ENCODE data around the gene RASGRP2. TPM values are rescaled to one million over a fixed set of nuclear protein-coding genes. Genes with fewer than 3 reads are reported as not detected.

Gene RASGRP2
- 10 to 100 TPM in 2 of 3 donors, 1 to 10 TPM in 1; 9.8 to 96.4 (median 26.9) TPM for polyA plus RNA-seq

GRCh38 chr11:64743591-64744543, at the start of gene RASGRP2:
Gene RASGRP2 (minus strand): TSS chr11:64744142. CDS start chr11:64742866, 1,276 bp downstream.
- peak within 1 kb of the TSS; percentile 14 for H3K27ac ChIP-seq (ENCODE audit: low read depth, low read length)
- 1 to 2% (median 1%) methylated on average over 57 of the region's 57 CpGs for WGBS, 3 donors

- 88 to 96% (median 90%) methylated on average over 4 of the region's 4 CpGs for WGBS, 3 donors
- no peak overlapping the region for H3K27ac ChIP-seq (ENCODE audit: low read depth, low read length)
Measured at GRCh38 chr11:64792482-64792881, 48.5 kb upstream of the RASGRP2 start.

GRCh38 chr11:64791781-64792291, 47.9 kb upstream of the RASGRP2 start:
- no peak overlapping the region for H3K27ac ChIP-seq (ENCODE audit: low read depth, low read length)
- WGBS, 3 donors: 91 to 94% (median 94%) methylated on average over 11 to 14 of the region's 14 CpGs

- WGBS, 3 donors: 90 to 92% (median 90%) methylated on average over 25 of the region's 25 CpGs
- no peak overlapping the region for H3K27ac ChIP-seq (ENCODE audit: low read depth, low read length)
Measured at GRCh38 chr11:64790205-64791095, 46.5 kb upstream of the RASGRP2 start.

GRCh38 chr11:64789331-64790204, 45.6 kb upstream of the RASGRP2 start:
- WGBS, 3 donors: 89 to 93% (median 93%) methylated on average over 15 of the region's 15 CpGs
- no peak overlapping the region for H3K27ac ChIP-seq (ENCODE audit: low read depth, low read length)

DNA sequence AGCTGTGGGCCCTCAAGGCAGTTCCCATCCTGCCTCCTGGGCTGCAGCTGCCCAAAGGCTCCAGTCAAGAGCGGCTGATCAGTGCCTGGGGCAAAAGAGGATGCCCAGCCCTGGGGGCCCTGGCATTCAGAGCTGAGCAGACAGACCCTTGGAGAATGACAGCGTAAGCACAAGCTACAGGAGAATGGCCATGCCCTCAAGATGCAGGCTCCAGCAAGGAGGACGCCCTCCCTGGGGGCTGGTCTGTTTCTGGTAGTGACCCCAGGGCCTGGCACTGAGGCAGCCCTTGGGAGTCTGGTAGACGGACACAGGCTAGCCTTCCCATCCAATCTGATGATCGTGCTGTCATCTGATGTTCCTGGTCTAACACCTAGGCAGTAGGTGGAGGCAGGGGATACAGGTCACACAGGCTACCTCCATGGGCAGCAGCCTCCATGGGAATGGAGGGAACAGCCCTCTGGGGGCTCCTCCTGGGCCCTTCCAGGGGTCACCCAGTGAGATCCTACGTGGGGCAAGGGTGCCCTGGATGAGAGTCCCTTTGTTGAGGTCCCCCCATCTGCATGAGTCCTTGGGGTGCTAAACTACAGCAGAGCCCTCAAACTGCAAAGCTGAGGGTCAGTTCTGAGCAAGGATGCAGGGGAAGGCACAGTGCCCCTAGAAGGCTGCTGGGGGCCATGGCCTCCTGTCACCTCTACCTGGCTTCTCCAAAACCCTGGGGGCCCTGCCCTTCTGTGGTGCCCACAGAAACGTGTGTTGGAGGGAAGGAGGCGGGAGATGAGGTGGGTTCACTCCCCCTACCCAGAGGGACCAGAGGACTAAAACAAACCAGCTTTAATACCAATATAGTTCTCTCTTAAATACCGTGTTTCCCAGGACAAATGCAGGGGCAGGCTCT, 44.6 kb upstream of the RASGRP2 start:
- WGBS, 3 donors: 83 to 86% (median 85%) methylated on average over 9 of the region's 9 CpGs
- no peak overlapping the region for H3K27ac ChIP-seq (ENCODE audit: low read depth, low read length)

DNA sequence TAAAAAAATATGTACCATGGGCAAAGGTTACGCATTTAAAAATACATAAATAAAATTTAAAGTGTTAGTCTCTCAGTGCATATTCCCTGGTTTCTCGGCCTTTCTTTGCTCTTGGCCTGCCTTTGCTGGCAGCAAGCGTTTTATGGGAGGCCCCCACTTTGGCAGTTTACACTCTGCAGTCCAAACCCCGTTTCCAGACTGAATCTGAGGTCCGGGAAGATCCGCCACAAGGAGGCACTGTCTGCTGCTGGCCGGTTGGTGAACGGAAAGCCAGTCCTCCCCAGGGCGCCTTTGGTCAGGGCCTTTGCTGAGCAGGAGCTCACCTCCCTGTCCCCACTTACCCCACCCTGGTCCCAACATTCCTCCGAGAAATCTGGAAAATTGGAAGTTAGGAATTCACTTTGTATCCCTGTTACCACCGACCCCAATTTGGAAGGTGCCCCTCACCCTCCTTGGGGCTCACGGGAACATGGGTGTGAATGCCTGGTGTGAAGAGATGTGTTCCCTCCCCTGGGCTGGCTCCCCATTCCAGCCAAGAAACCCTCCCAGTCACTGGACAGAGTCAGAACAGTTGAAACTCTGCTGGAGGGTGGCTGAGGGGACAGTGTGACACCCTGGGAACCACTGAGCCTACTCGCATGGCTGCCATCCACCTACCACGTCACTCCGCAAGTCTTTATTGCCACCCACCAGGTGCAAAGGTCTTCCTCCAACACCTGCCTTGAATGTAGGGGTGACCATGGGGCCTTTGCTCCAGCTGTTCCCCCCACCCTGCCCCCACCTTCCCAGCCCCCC, 43.8 kb upstream of the RASGRP2 start:
- no peak overlapping the region for H3K27ac ChIP-seq (ENCODE audit: low read depth, low read length)
- WGBS, 3 donors: 42 to 43% (median 43%) methylated on average over 15 of the region's 15 CpGs

- 87 to 92% (median 89%) methylated on average over 10 of the region's 10 CpGs for WGBS, 3 donors
Measured at GRCh38 chr11:64786308-64786707, 42.4 kb upstream of the RASGRP2 start.

DNA sequence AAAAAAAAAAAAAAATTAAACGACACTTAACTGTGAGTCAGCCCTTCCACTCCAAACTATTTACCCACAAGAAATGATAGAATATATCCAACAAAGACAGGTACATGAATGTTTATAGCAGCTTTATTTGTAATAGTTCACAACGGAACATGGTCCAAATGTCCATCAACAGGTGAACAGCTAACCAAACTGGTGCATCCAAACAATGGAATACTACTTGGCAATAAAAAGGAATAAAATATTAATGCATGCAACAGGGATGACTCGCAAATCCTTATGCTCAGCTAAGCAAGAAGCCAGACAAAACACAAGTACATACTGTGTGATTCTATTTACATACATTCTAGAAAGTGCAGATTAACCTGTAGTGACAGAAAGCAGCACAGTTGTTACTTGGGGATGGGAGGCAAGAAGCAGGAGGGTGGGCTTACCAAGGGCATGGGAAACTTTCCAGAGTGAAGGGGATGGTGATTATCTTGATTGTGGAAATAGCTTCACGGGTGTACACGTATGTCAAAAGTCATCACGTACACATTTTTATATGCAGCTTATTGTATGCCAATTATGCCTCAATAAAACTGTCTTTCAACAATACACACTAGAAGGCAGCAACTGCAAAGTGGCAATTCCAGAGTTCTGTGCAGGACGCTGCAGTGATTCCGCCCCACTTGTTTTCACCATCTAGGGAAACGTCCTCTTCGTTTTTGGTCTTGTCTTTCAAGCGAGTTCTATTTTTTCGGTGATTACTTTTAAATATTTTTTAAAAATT, 41.1 kb upstream of the RASGRP2 start:
- H3K27ac ChIP-seq (ENCODE audit: low read depth, low read length): no peak overlapping the region
- WGBS, 3 donors: 89 to 94% (median 91%) methylated on average over 12 of the region's 12 CpGs

More at GRCh38 chr11:64786308-64786707, 42.4 kb upstream of the RASGRP2 start:
- no peak overlapping the region for H3K27ac ChIP-seq (ENCODE audit: low read depth, low read length)

DNA sequence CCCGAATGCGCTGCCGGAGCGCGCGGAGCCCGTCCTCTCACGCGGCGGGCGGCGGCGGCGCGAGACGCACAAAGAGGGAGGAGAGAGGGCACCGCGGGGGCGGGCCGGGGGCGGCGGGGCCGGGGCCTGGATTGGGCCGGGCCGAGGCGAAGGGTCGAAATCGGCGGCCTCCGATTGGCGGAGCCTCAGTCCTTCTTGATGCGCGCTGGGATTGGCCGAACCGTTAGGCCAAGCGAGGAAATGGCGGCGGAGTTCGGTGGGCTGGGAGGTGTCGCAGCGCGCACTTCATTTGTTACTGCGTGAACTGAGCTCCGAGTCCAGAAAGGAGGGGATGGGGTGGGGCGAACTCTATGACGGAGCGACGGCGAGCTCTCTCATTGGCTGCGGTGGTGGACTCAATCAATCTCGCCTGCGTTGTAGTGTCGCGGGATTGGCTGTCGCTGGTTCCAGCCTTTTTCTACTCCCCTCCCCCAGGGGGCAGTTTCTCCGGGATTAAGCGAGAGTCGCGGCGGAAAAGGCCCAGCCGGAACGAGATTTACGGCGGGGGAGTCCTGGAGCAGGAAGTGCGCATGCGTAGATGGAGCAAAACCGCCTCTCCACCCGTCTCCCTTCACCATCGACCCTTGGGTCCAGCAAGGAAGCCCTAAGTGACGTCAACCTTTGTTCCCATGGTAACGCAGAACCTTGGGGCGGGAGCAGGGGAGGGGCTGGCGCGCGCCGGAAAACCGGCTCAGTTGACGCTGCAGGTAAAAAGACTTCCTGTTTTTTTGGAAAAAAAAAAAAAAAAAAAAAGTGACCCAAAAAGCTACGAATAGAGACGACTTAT, 34.7 kb upstream of the RASGRP2 start, which contains the start of gene SF1:
Gene SF1 (minus strand): TSS at position 70 of the 826 bp plus-strand sequence. CDS start 150 bp downstream, outside the sequence.
- WGBS, 3 donors: 0 to 1% (median 1%) methylated on average over 76 to 80 of the region's 80 CpGs

GRCh38 chr11:64778223-64778472, 34.2 kb upstream of the RASGRP2 start:
- peak overlapping the region; percentile 94 for H3K27ac ChIP-seq (ENCODE audit: low read depth, low read length)
- WGBS, 3 donors: 0 to 2% (median 1%) methylated on average over 13 to 28 of the region's 28 CpGs

More for the DNA sequence above, 34.7 kb upstream of the RASGRP2 start, which contains the start of gene SF1:
- peak within 1 kb of the TSS; percentile 94 for H3K27ac ChIP-seq (ENCODE audit: low read depth, low read length)

GRCh38 chr11:64777449-64778222, 33.7 kb upstream of the RASGRP2 start:
- WGBS, 3 donors: 0 to 1% (median 0%) methylated on average over 37 to 91 of the region's 98 CpGs

GRCh38 chr11:64776875-64777274, 32.9 kb upstream of the RASGRP2 start:
- H3K27ac ChIP-seq (ENCODE audit: low read depth, low read length): no peak overlapping the region
- 7 to 20% (median 15%) methylated on average over 3 of the region's 3 CpGs for WGBS, 3 donors

More at GRCh38 chr11:64777449-64778222, 33.7 kb upstream of the RASGRP2 start:
- H3K27ac ChIP-seq (ENCODE audit: low read depth, low read length): peak overlapping the region; percentile 94

DNA sequence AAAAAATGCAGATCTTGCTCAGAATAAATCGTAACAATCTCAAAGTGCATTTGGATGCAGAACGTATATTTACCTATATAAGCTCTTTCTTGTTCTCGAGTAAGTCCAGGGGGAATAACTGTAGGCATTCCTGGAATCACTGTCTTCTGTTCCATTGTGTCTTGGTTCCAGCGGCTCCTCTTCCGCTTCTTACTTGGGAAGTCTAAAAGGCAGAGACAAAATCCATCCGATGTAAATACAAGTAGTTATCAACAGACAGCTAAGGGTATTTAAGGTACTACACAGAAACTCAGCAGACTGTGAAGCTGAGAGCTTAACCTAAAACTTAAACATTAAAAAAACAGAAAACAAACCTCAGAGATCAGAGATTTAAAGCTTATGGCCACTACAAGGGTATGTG, 32.5 kb upstream of the RASGRP2 start:
- no peak overlapping the region for H3K27ac ChIP-seq (ENCODE audit: low read depth, low read length)
- WGBS, 3 donors: 41 to 67% (median 52%) methylated on average over 6 of the region's 6 CpGs
